Activated naive CD8-positive, alpha-beta T cell treated with anti-CD3 and anti-CD28 coated beads for 36 hours (primary cell): ENCODE results near the gene FNDC10. TPM values are rescaled to one million over a fixed set of nuclear protein-coding genes. Genes with fewer than 3 reads are reported as not detected.

Experiments
- DNase-seq: peaks from one replicate; pipeline ENCODE4 v3.0.0; 2021
- H3K27ac Mint-ChIP-seq: one replicate; pipeline ENCODE4 v1.8.0; 2022; ENCODE audit warnings: mild to moderate bottlenecking, moderate library complexity, mixed read lengths
- H3K27me3 Mint-ChIP-seq: one replicate; pipeline ENCODE4 v1.8.0; 2022; ENCODE audit warnings: mild to moderate bottlenecking, mixed read lengths
- H3K36me3 Mint-ChIP-seq: one replicate; pipeline ENCODE4 v1.8.0; 2021; ENCODE audit warnings: mild to moderate bottlenecking, mixed read lengths
- H3K4me1 Mint-ChIP-seq: one replicate; pipeline ENCODE4 v1.8.0; 2021; ENCODE audit warnings: mixed read lengths
- H3K4me3 Mint-ChIP-seq: one replicate; pipeline ENCODE4 v1.8.0; 2022; ENCODE audit warnings: mild to moderate bottlenecking, moderate library complexity, mixed read lengths
- H3K9me3 Mint-ChIP-seq: one replicate; pipeline ENCODE4 v1.8.0; 2022; ENCODE audit warnings: mixed read lengths
- total RNA-seq, 2 experiments: library from RNA; stranded (reverse); gene quantifications; one replicate each; pipeline ENCODE4 v1.2.3, GENCODE V29; 2021

Gene FNDC10
- total RNA-seq, 2 experiments from 2014 or later, result 2.9 to 3.3 TPM

DNA sequence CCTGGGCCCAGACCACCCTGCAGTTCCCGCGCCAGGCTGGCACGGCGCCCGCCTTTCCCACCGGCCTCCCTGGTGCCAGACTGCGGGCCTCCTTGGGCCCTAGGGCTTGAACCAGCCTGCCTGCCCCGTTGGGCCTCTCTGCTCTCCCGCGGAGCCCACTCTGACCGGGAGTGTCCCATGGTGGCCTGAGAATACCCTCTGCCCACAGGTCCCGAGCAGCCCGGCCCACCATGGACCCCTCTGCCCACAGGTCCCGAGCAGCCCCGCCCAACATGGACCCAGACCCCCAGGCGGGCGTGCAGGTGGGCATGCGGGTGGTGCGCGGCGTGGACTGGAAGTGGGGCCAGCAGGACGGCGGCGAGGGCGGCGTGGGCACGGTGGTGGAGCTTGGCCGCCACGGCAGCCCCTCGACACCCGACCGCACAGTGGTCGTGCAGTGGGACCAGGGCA lies 23.3 kb upstream of the FNDC10 start:
- no peaks in the 10 kb centered on the region for H3K27me3 Mint-ChIP-seq
- no peaks in the 10 kb centered on the region for H3K36me3 Mint-ChIP-seq
- no peak overlapping the region for H3K4me3 Mint-ChIP-seq
- no peak for DNase-seq
- no peaks in the 10 kb centered on the region for H3K4me1 Mint-ChIP-seq
- no peaks in the 10 kb centered on the region for H3K9me3 Mint-ChIP-seq
- no peak overlapping the region for H3K27ac Mint-ChIP-seq

DNA sequence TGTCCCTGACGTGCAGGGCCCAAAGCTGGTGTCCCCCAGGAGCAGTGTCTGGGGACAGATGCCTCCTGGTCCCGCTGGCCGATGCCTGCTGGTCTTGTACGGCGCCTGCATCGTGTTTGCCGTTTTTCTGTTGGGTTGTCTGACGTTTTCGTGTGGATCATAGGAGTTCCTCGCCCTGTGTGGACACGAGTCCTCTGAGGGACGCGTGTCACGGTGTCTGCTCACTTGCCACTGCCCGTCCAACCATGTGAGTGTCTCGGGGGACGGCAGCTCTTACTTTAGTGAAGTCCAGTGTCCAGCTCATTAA lies 22.8 kb upstream of the FNDC10 start:
- Mint-ChIP-seq H3K36me3 (no peaks in the 10 kb centered on the region), H3K27me3 (no peaks in the 10 kb centered on the region), H3K27ac (no peak overlapping the region), H3K9me3 (no peaks in the 10 kb centered on the region), H3K4me3 (no peak overlapping the region), H3K4me1 (no peaks in the 10 kb centered on the region)
- no peak for DNase-seq

DNA sequence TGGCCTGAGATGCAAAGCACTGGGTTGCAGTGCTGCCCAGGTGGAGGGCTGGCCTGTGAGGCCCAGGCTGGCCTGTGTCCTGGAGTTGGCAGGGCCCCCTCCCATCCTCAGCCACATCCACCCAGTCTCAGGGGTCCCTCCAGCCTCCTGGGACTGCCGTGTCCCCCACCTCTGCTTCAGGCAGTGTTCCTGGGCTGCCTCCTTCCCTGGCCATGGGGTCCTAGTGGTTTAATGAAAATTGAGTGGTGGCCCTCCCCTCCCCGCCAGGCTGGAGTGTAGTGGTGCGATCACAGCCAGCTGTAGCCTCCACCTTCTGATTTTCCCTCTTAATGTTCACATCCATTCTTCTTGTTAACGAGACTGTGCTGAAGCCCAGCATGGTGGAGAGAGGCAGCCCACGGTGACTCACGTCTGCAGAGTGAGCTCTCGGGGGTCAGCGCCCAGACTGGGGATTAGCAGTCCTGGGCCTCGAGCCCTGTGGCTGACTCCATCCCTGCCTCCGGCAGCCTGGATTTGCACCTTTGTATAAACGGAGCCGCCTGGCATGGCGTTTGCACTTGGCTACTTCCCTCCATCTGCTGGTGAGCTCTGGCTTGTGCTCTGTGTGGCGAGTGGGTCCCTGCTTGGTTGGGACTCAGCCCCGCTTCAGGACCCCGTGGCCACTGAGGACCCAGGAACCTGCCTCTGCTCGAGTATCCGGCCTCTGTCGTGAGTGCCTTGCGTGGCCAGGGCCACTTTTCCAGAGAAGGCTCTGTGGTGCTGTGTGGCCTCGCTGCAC lies 22.3 kb upstream of the FNDC10 start:
- Mint-ChIP-seq H3K27me3 (no peaks in the 10 kb centered on the region), H3K4me3 (no peak overlapping the region), H3K36me3 (no peaks in the 10 kb centered on the region), H3K4me1 (peaks cover 1% of the 10 kb centered on the region), H3K27ac (no peak overlapping the region), H3K9me3 (no peaks in the 10 kb centered on the region)
- DNase-seq, result no peak

DNA sequence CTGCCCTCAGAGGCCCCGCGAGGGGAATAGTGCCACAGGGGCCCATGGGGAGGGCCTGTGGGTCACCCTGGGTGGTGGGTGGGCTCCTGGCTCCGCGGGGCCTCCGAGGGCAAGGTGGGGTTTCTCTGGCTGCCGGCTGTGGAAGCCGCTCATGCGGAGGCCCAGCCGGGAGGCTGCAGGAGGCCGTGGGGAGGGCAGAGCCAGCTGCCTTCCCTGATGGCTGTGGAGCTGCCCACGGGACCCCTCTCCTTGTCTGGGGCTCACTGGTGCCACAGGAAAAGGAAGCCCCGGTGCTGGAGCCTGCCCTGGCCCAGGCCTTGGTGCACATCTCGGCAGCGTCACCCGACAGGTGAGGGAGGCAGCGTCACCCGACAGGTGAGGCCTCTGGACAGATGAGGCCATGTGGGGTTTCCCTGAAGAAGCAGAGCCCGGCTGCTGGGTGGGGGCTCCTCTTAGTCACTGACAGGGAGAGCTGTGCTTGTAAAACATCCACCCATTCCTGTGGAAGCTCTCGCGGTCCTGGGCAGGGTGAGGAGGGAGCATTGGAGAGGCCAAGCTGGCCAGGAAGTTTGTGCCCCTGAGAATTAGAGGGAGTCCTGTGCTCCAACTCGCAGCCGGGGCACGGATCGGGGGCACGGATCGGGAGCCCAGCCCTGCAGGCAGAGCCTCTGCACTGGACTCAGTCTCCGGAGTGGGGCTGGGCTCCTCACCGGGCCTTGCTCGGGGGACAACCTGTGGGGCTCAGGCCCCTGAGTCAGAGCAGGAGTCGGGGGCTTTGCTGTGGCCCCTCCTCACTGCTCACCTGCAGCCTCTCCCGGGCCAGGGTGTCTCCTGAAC lies 21.5 kb upstream of the FNDC10 start:
- Mint-ChIP-seq H3K9me3 (no peaks in the 10 kb centered on the region), H3K36me3 (no peaks in the 10 kb centered on the region), H3K27ac (no peak overlapping the region), H3K4me1 (peaks cover 4% of the 10 kb centered on the region), H3K4me3 (no peak overlapping the region), H3K27me3 (no peaks in the 10 kb centered on the region)
- DNase-seq, result no peak

DNA sequence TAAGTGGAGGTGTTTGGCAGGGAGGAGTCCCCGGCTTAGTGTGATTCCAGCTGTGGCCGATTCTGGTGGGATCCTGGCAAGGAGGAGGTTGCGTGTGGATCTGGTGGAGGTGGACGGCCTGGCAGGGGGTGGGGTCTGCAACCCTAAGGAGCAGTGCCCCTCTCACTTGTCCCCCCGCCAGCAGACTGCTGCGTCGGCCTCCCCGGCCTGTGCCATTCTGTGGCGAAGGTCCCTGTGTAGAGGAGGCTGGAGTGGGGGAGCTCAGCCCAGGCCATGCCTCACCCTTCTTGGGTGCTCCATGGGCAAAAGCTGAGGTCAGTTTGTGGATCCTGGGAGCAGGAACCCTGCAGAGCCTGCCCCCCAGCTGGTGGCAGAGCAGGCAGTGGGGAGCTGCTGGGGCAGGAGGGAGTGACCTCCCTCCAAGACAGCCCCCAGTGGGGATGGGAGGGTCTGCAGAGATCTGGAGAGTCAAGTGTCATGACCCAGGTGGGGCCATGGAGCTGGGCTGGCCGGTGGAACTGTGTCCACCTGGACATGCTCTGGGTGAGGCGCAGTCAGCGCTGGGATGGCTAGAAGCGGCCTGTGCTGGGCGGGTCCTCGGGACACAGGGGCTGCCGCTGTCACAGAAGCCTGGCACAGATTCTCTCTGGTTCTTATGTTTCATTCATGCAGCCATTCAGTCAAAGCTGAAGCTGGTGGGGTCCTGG lies 20.7 kb upstream of the FNDC10 start:
- Mint-ChIP-seq H3K27ac (no peak overlapping the region), H3K27me3 (no peaks in the 10 kb centered on the region)

DNA sequence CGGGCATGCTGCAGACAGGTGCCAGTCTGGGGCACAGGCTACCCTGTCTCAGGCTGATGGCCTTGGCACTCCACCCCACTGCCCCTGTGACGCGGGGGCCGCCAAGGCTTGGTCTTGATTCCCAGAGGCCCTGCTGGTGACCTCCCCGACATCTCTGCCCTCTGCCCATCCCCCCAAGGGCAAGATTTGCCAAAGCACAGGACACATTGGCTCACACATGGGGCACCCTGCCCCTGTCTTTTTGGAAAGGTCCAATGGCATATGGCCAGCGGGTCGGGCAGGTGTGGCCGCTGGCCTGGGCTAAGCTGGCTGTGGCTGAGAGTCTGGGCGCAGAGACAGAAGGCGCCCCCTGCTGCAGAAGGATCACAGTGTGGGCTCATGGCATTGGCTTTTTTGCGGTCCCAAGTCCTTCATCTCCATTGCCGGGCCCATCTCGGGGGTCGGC lies 20.0 kb upstream of the FNDC10 start:
- Mint-ChIP-seq H3K4me3 (no peak overlapping the region), H3K4me1 (peaks cover 4% of the 10 kb centered on the region), H3K27me3 (no peaks in the 10 kb centered on the region), H3K36me3 (no peaks in the 10 kb centered on the region), H3K27ac (no peak overlapping the region), H3K9me3 (no peaks in the 10 kb centered on the region)
- no peak for DNase-seq

More for the DNA sequence above, 20.7 kb upstream of the FNDC10 start:
- Mint-ChIP-seq H3K4me3 (no peak overlapping the region), H3K36me3 (no peaks in the 10 kb centered on the region), H3K9me3 (no peaks in the 10 kb centered on the region), H3K4me1 (peaks cover 4% of the 10 kb centered on the region)
- DNase-seq, result no peak

DNA sequence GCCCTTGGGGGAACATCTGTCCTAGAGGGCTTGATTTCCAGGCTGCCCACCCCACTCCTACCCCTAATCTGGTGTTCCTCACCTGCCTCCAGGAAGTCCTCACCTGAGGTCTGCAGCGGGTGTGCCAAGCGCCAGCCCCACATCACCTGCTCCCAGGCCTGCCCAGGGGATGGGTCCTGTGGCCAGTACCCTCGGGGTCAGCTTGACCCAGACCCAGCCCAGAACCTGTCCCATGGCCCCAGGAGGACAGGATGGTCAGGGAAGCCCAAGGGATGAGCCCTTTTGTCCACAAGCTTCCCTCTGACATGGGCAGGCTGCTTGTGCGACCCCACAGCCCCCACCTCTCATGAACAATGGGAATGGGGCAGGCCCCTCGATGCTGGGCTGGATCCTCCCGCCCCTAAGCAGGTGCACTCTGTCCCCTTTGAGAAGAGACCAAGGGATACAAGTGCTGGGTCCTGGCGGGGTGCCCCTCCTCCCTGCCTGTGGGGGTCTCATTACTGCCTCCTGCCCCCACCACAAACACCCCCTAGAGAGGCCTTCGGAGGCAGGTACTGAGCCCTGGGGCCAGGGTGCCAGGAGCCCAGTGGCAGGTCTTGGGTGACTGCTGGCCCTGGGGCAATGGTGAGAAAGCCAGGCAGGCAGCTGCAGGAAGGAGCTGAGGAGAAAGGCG lies 18.6 kb upstream of the FNDC10 start:
- Mint-ChIP-seq H3K4me1 (peaks cover 17% of the 10 kb centered on the region), H3K27ac (no peak overlapping the region), H3K4me3 (no peak overlapping the region), H3K36me3 (peaks cover 9% of the 10 kb centered on the region), H3K27me3 (no peaks in the 10 kb centered on the region), H3K9me3 (no peaks in the 10 kb centered on the region)
- DNase-seq, result no peak

DNA sequence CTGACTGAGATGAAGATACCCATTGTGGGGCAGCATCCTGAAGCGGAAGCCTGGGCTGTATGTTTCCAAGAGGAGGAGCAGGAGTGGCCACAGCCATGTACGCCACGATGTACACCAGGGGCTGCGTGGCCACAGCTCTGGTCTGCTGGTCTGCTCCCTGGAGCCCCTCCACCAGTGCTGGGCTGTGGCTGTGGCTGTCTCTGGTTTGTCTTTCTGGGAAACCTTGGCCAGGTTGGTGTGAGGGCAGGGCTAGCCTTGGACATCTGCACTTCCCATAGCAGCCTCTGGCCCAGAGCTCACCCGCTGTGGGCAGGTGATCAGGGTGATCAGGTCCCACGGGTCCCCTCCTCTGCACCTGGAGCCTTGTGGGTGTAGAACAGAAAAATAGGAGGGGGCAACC lies 18.0 kb upstream of the FNDC10 start:
- peak overlapping the region; percentile 52 for H3K4me3 Mint-ChIP-seq
- no peak overlapping the region for H3K27ac Mint-ChIP-seq
- H3K36me3 Mint-ChIP-seq, result peaks cover 10% of the 10 kb centered on the region
- no peaks in the 10 kb centered on the region for H3K27me3 Mint-ChIP-seq
- no peak for DNase-seq
- H3K4me1 Mint-ChIP-seq, result peaks cover 18% of the 10 kb centered on the region
- no peaks in the 10 kb centered on the region for H3K9me3 Mint-ChIP-seq

DNA sequence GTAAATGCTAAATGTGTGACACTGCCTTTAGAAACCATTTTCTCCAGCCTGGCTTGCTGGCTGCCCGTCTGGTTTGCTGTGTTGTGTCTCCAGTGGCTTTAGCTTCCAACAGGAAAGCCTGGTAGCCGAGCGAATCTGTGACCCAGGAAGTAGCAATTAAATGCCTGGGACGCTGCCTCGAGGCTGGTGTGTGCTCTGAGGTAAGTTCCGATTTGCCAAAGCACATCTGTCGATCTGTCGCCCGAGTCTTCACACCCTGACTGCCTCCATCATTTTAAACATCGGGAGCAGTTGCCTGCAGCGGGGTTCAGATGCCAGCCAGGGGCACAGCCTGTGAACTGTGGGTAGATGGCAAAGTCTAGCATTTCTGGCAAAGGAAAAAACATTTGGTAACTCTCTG lies 17.6 kb upstream of the FNDC10 start:
- H3K27ac Mint-ChIP-seq, result no peak overlapping the region
- peaks cover 18% of the 10 kb centered on the region for H3K4me1 Mint-ChIP-seq
- no peaks in the 10 kb centered on the region for H3K9me3 Mint-ChIP-seq
- peaks cover 10% of the 10 kb centered on the region for H3K36me3 Mint-ChIP-seq
- peak overlapping the region; percentile 78 for H3K4me3 Mint-ChIP-seq
- no peaks in the 10 kb centered on the region for H3K27me3 Mint-ChIP-seq
- DNase-seq, result no peak

DNA sequence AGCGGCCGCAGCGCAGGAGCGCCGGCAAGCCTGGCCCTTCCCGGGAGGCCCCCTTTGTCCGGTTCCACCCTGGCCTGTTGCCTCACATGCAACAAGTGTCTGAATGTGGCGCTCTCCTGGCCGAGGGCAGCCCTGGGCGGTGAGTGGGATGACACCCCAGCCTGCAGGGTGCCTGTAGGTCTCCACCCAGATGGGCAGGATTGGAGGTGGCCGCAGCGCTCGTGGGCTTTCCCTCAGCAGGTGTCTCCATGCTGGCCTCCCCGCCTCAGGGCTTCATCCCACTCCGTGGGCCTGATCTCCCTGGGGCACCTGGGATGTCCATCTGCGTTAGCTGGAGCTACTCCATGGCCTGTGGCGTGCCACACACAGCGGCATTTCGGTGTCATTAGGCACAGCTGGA lies 16.9 kb upstream of the FNDC10 start:
- H3K4me1 Mint-ChIP-seq, result peaks cover 21% of the 10 kb centered on the region
- H3K27ac Mint-ChIP-seq, result no peak overlapping the region
- H3K4me3 Mint-ChIP-seq, result peak overlapping the region; percentile 78
- H3K36me3 Mint-ChIP-seq, result peaks cover 10% of the 10 kb centered on the region
- H3K9me3 Mint-ChIP-seq, result no peaks in the 10 kb centered on the region
- H3K27me3 Mint-ChIP-seq, result no peaks in the 10 kb centered on the region
- no peak for DNase-seq

DNA sequence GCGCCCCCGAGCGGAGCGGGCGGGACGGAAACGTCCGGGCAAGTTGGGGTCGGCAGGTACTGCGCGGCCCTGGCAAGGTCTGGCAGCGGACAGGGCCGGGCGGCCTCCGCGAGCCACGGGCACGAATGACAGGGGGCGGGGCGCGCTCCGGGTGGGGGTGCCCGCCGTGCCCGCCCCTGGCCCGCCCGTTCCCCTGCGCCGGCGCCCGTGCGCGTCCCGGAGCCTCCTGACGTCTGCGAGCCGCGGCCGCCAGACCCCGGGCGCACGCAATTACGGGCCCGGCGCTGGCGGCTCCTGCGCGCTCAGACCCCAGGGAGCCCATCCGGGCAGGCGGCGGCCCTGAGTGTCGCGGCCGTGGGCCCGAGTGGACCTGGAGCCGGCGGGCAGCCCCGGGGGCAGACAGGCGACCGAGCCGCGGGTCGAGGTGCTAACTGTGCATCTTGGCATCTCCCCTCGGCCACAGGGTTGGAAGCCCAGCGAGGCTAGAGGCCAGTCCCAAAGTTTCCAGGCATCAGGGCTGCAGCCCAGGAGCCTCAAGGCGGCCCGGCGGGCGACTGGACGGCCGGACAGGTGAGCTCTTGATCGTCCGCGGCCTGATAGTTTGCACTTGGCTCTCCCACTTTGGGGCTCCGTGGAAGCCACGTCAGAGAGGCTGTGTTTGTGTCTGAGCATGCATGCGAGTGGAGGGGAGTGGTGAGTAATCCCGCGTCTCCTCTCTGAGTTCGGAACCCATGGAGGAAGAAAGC lies 16.3 kb upstream of the FNDC10 start:
- Mint-ChIP-seq H3K9me3 (no peaks in the 10 kb centered on the region), H3K27me3 (no peaks in the 10 kb centered on the region), H3K36me3 (peaks cover 10% of the 10 kb centered on the region), H3K4me3 (peak overlapping the region; percentile 78), H3K4me1 (peaks cover 21% of the 10 kb centered on the region), H3K27ac (no peak overlapping the region)
- peak; percentile 53 for DNase-seq

DNA sequence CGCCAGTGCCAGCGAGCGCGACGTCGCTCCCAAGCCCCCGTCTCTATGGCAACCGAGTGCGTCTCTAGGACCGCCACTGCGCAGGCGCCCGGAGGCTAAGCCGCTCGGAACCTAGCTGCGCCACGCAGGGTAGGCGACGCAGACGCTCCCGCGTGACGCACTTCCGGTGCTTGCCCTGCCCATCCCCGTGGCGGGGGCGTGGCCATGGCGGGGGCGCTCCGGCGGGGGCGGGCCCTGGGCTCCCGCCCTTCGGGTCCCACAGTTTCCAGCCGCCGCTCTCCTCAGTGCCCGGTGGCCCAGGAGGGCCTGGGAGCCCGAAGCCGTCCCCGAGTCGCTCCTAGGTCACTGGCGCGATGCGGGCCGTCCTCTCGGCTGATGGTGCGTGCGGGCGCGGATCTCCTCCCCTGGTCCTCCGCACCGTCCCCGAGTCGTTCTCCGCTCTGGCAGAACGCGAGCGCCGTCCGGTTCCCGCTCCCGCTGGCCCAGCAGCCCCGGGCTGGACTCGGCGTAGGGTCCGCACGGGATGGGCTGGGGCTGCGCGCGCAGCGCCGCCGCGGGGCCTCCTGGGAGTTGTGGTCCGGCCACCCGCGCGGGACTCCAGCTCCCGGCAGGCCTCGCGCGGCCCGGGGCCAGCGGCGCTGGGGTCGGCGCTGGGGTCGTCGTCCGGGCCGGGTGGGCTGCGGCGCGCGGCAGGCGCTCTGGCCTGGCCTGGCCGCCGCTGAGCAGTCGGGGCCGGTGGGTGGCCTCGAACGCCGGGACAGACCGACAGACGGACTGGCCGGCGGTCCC lies 15.5 kb upstream of the FNDC10 start, which contains the start of gene MIB2:
TSS of gene MIB2 (plus strand) at position 245 of the 789 bp plus-strand sequence. CDS start 7,953 bp downstream, outside the sequence.
- H3K27ac Mint-ChIP-seq, result peak within 1 kb of the TSS; percentile 97
- no peaks in the 10 kb centered on the region for H3K27me3 Mint-ChIP-seq
- H3K36me3 Mint-ChIP-seq, result peaks cover 10% of the 10 kb centered on the region
- H3K4me1 Mint-ChIP-seq, result peaks cover 21% of the 10 kb centered on the region
- H3K9me3 Mint-ChIP-seq, result no peaks in the 10 kb centered on the region
- peak; percentile 99 for DNase-seq
- H3K4me3 Mint-ChIP-seq, result peak within 1 kb of the TSS; percentile 96

DNA sequence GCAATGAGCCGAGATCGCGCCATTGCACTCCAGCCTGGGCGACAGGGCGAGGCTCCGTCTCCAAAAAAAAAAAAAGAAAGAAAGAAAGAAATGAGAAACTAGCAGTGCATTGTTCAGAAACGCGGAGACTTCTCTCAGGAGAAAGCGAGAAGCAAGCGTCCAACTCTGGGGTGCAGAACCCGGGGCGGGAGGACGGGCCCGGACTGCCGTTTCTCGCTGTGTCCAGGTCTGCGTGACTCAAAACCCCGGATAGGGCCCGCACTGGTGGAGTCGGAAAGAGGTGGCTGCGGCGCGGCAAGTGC lies 15.0 kb upstream of the FNDC10 start:
- H3K4me1 Mint-ChIP-seq, result peaks cover 21% of the 10 kb centered on the region
- no peak for DNase-seq
- H3K36me3 Mint-ChIP-seq, result peaks cover 10% of the 10 kb centered on the region
- H3K27ac Mint-ChIP-seq, result peak overlapping the region; percentile 97
- H3K4me3 Mint-ChIP-seq, result peak overlapping the region; percentile 96
- no peaks in the 10 kb centered on the region for H3K27me3 Mint-ChIP-seq
- no peaks in the 10 kb centered on the region for H3K9me3 Mint-ChIP-seq
